ENCODE results near the gene SLC16A12.
"Not testable (repeated sequence)": the region's sequence is repeated elsewhere in the genome, so short reads cannot be mapped to it uniquely, and the experiment has no call there.

Gene SLC16A12

GRCh38 chr10:89547853-89548513 lies 12.6 kb upstream of the SLC16A12 start:
- no peak for DNase-seq

GRCh38 chr10:89546651-89547050 lies 11.3 kb upstream of the SLC16A12 start:
- DNase-seq = not testable (repeated sequence)

- DNase-seq = no peak
These were observed 8.4 kb upstream of the SLC16A12 start for GRCh38 chr10:89543841-89544240.

GRCh38 chr10:89540420-89540949 lies 5.1 kb upstream of the SLC16A12 start:
- no peak for DNase-seq

GRCh38 chr10:89537364-89537763 lies 2.0 kb upstream of the SLC16A12 start:
- DNase-seq = no peak

- no peak for DNase-seq
These were observed 590 bp upstream of the SLC16A12 start for GRCh38 chr10:89536013-89536354.

- DNase-seq = no peak
These were observed 598 bp downstream of the SLC16A12 start for GRCh38 chr10:89534826-89535166.

- no peak for DNase-seq
These were observed 2.9 kb downstream of the SLC16A12 start for GRCh38 chr10:89532476-89532875.

GRCh38 chr10:89531359-89531758 lies 4.0 kb downstream of the SLC16A12 start:
- DNase-seq = no peak

GRCh38 chr10:89529711-89530110 lies 5.7 kb downstream of the SLC16A12 start:
- DNase-seq = not testable (repeated sequence)

GRCh38 chr10:89526358-89526757 lies 9.0 kb downstream of the SLC16A12 start:
- DNase-seq = no peak

GRCh38 chr10:89525556-89525955 lies 9.8 kb downstream of the SLC16A12 start:
- no peak for DNase-seq

GRCh38 chr10:89524279-89524678 lies 11.1 kb downstream of the SLC16A12 start:
- no peak for DNase-seq

GRCh38 chr10:89523274-89523673 lies 12.1 kb downstream of the SLC16A12 start:
- no peak for DNase-seq

- DNase-seq = peak; percentile 13
These were observed 12.9 kb downstream of the SLC16A12 start for GRCh38 chr10:89522463-89522862.

- DNase-seq = peak; percentile 42
These were observed 14.0 kb downstream of the SLC16A12 start for GRCh38 chr10:89521368-89521767.

- DNase-seq = no peak
These were observed 14.7 kb downstream of the SLC16A12 start for GRCh38 chr10:89520706-89521105.

- no peak for DNase-seq
These were observed 16.2 kb downstream of the SLC16A12 start for GRCh38 chr10:89518876-89519842.

- no peak for DNase-seq
These were observed 17.3 kb downstream of the SLC16A12 start for GRCh38 chr10:89518108-89518507.

GRCh38 chr10:89516149-89516832 lies 19.1 kb downstream of the SLC16A12 start:
- no peak for DNase-seq

GRCh38 chr10:89515031-89515841 lies 20.2 kb downstream of the SLC16A12 start:
- peak; percentile 17 for DNase-seq

- DNase-seq = no peak
These were observed 22.2 kb downstream of the SLC16A12 start for GRCh38 chr10:89513206-89513605.

Data from OCI-M1 (cell line).